Peyer's patch (tissue), 4 donors: ENCODE data around the gene IL1RN.
A peak's percentile ranks its signal among the peaks of the same experiment; 100 is the strongest.

ENCODE experiments used
- POLR2A ChIP-seq, 2 donors: fragments of 450-650 bp; IDR thresholded peaks; one replicate each; pipeline ENCODE4 v1.5.1; 2017; ENCODE audit warnings: antibody characterized with exemption in 2 of 2, mild to moderate bottlenecking in 2 of 2, moderate library complexity in 2 of 2
- TF ChIP-seq, protein P1 (sequence below), 6 experiments: fragments of 450-650 bp in 4 of 6; fragments of 200-600 bp in 2 of 6; sonication (generic) in 1 of 6; IDR thresholded peaks; one replicate each; pipeline ENCODE4 v1.5.1; 2017 to 2019; ENCODE audit warnings: antibody characterized with exemption in 6 of 6, mild to moderate bottlenecking in 3 of 6, moderate library complexity in 1 of 6

GRCh38 chr2:113136828-113137775 lies 9.7 kb downstream of the IL1RN start:
- TF ChIP-seq, protein P1, sequence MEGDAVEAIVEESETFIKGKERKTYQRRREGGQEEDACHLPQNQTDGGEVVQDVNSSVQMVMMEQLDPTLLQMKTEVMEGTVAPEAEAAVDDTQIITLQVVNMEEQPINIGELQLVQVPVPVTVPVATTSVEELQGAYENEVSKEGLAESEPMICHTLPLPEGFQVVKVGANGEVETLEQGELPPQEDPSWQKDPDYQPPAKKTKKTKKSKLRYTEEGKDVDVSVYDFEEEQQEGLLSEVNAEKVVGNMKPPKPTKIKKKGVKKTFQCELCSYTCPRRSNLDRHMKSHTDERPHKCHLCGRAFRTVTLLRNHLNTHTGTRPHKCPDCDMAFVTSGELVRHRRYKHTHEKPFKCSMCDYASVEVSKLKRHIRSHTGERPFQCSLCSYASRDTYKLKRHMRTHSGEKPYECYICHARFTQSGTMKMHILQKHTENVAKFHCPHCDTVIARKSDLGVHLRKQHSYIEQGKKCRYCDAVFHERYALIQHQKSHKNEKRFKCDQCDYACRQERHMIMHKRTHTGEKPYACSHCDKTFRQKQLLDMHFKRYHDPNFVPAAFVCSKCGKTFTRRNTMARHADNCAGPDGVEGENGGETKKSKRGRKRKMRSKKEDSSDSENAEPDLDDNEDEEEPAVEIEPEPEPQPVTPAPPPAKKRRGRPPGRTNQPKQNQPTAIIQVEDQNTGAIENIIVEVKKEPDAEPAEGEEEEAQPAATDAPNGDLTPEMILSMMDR (IDR thresholded peaks at IDR 0.05): peak; percentile 38 to 76 (median 72)
- TF ChIP-seq POLR2A (IDR thresholded peaks at IDR 0.05): no peak
